Lower leg skin (tissue), 4 donors: ENCODE data around the gene RSKR. TPM values are rescaled to one million over a fixed set of nuclear protein-coding genes. Genes with fewer than 3 reads are reported as not detected.

Experiments used
- DNase-seq, 2 donors: peaks; one replicate each; pipeline ENCODE4 v3.0.0-alpha.2; 2019; ENCODE audit warnings: low spot score in 2 of 2
- H3K4me3 ChIP-seq: fragments of 200-600 bp; sonication (generic); 2 replicates; pipeline ENCODE4 v1.5.1; 2017; ENCODE audit warnings: mild to moderate bottlenecking, low read depth; ENCODE audit not compliant: poor library complexity, severe bottlenecking
- CTCF ChIP-seq, 3 donors: fragments of 450-650 bp; IDR thresholded peaks; one replicate each; pipeline ENCODE4 v1.5.1; 2016; ENCODE audit warnings: antibody characterized with exemption in 3 of 3, mild to moderate bottlenecking in 3 of 3, moderate library complexity in 2 of 3
- POLR2A ChIP-seq, 2 donors: fragments of 450-650 bp; IDR thresholded peaks; one replicate each; pipeline ENCODE4 v1.6.1; 2016 to 2017; ENCODE audit warnings: antibody characterized with exemption in 2 of 2, mild to moderate bottlenecking in 1 of 2, moderate library complexity in 1 of 2
- WGBS, 2 donors: methylation state at CpG; one replicate each; pipeline ENCODE4 v1.1.5; 2018; 5-methylcytosine and 5-hydroxymethylcytosine counted together
- intact Hi-C: fragments of 100-400 bp; cut with DNase I; formaldehyde crosslinking; loops from one replicate; pipeline ENCODE4 v1.15.0; 2023; ENCODE audit warnings: low total_unique reads
- total RNA-seq, 4 donors: library from RNA; depleted of rRNA; stranded (reverse); fragments of >200 nt; gene quantifications; one replicate each; pipeline ENCODE4 v1.1.0, GENCODE V29; 2016

RSKR gene
- total RNA-seq, 4 donors from 2014 or later: 6.7 to 8.7 (median 6.9) TPM

- DNase-seq: peak; percentile 43 to 88
- TF ChIP-seq CTCF (IDR thresholded peaks at IDR 0.05) (no peak), POLR2A (IDR thresholded peaks at IDR 0.05) (no peak)
- peak overlapping the region; percentile 25 for H3K4me3 ChIP-seq
- 4 to 6% methylated on average over 40 of the region's 40 CpGs for WGBS, 2 donors
- intact Hi-C loops: no loop called here
These were observed 14.4 kb downstream of the RSKR start for GRCh38 chr17:28599311-28600184.

GRCh38 chr17:28598799-28599310 lies 15.1 kb downstream of the RSKR start, which contains the start of gene SPAG5:
SPAG5 (minus strand) TSS chr17:28599025; CDS start chr17:28598946, 79 bp downstream.
- intact Hi-C loops: no loop called here

GRCh38 chr17:28598389-28598788 lies 15.6 kb downstream of the RSKR start:
- no peak for TF ChIP-seq POLR2A (IDR thresholded peaks at IDR 0.05)
- no peak for TF ChIP-seq CTCF (IDR thresholded peaks at IDR 0.05)
- intact Hi-C loops: no loop called here
- DNase-seq: no peak
- H3K4me3 ChIP-seq: peak overlapping the region; percentile 41
- WGBS, 2 donors: 1 to 4% methylated on average over 17 of the region's 17 CpGs

More at GRCh38 chr17:28598799-28599310, 15.1 kb downstream of the RSKR start, which contains the start of gene SPAG5:
- TF ChIP-seq POLR2A (IDR thresholded peaks at IDR 0.05) (peak in 1 of 2 donors; percentile 73), CTCF (IDR thresholded peaks at IDR 0.05) (no peak)
- H3K4me3 ChIP-seq: peak within 1 kb of the TSS; percentile 41
- DNase-seq: peak; percentile 91 to 99
- 0 to 1% methylated on average over 21 to 38 of the region's 44 CpGs for WGBS, 2 donors

GRCh38 chr17:28597606-28598383 lies 16.2 kb downstream of the RSKR start:
- TF ChIP-seq CTCF (IDR thresholded peaks at IDR 0.05): no peak
- TF ChIP-seq POLR2A (IDR thresholded peaks at IDR 0.05): no peak
- peak overlapping the region; percentile 41 for H3K4me3 ChIP-seq
- DNase-seq: no peak
- intact Hi-C loops: no loop called here
- WGBS, 2 donors: 34 to 44% methylated on average over 5 of the region's 5 CpGs

- H3K4me3 ChIP-seq: no peak overlapping the region
- TF ChIP-seq POLR2A (IDR thresholded peaks at IDR 0.05) (no peak), CTCF (IDR thresholded peaks at IDR 0.05) (no peak)
- WGBS, 2 donors: 90 to 92% methylated on average over 4 of the region's 4 CpGs
- intact Hi-C loops: no loop called here
- no peak for DNase-seq
These were observed 21.7 kb downstream of the RSKR start for GRCh38 chr17:28592260-28592659.
